NCI-H446 (cell line): ENCODE data around the gene GSC2.
A peak's percentile ranks its signal among the peaks of the same experiment; 100 is the strongest.

ENCODE experiments used
- DNase-seq, 2 experiments: peaks; one replicate each; lab custom pipeline; 2025; lab: John Stamatoyannopoulos, UW

GSC2 gene

DNA sequence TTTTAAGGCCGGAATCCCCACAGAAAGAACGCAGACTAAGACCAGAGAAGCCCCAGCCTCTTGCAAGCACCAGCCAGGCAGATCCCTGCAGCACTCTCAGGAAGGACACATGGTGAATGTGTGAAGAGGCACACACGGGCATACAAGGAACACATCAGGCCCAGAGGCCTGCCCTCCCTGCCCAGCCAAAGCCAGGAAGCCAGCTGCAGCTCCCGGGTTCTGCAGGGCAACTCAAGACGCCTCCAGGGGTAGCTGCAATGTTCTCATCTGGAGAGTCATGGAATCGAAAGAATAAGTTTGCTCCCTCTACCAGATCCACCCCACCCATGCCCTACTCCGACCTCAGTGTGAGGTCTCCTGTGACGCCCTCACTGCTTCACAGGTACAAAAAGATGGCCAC lies 30.1 kb downstream of the GSC2 start:
- DNase-seq, result no peak

DNA sequence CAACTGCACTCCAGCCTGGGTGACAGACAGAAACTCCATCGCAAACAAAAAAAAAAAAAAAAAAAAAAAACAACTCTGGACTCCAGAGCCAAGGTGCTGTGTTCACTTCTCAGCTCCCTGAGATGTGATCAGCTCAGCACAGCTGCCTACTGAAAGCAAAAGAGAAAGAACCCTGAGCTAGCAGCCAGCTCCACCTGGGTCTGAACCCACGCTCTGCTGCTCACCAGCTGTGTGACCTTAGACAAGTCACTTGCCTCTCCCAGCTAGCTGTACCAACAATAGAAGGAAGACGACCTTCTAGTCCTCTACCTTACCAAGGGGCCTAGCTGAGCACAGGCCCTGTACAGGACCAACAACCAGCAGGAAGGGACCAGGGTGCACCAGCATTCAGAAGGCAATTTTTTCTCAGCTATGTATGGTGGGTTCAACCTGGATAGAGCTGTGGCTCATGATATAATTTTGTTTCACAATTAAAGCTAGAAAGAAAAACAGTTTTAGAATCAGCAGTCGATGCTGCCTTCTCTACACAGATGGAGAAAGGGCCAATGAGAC lies 31.7 kb downstream of the GSC2 start:
- no peak for DNase-seq

GRCh38 chr22:19117111-19117512 lies 33.0 kb downstream of the GSC2 start:
- no peak for DNase-seq

DNA sequence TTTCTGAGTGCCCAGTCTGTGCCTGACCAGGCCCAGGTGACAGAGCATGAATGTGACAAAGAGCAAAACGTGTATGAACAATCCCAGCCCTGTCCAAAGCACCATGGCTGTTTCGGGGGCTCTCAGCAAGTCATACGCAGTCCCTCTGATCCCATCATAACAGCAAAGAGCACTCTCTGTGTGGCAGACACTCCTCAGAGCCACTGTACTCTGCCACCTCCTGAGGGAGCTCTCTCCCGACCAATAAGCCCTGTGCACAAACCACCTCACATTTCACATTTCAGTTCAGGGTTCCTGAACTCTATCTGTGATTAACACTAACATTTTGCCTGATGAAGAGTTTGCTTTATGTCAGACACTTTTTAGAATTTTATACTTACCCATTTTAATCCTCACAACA lies 34.5 kb downstream of the GSC2 start:
- DNase-seq, result no peak

DNA sequence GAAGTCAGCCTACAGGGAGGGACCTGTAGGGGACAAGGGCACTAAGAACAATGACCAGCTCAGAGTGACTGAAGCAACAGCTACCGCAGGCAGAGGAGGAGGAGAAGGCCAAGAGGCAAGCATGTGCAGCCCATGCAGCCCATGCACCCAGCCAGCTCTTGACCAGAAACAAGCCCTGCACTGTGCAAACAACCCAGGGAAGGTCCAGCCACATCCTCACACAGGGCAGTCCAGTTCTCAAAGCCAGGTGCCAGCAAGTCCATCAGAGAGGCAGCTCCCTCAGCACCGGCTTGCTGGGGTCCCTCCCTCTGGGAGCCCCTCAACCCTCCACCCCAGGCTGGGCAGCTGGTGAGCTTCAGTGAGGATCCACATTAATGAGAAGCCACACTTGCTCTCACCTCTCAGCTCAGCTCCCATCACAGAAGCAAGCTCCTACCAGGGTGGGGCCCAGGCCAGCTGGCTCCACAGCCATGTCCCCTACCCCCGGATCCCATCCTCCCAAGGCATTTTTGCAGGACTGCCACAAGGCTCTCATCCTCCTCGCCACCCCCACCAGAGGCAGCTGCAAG lies 35.0 kb downstream of the GSC2 start:
- DNase-seq, result no peak

GRCh38 chr22:19113429-19113828 lies 36.7 kb downstream of the GSC2 start:
- DNase-seq, result no peak

DNA sequence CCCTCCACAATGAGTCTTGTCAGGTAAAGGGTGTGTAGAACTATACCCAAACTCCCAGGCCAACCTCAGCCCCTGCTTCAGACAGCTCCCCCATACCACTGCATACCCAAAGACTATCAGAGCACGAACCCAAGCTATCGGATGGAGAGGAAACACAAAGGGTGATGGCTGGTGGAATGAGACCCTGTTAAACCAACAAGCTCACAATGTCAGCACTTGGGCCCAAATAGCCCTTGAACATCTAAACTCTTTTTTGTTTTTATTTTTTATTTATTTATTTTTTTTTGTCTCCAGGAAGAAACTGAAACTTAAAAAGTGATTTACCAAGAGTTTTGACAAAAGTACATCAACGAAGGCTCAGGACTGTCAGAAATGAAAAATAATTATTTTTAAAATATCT lies 38.5 kb downstream of the GSC2 start:
- DNase-seq, result no peak

DNA sequence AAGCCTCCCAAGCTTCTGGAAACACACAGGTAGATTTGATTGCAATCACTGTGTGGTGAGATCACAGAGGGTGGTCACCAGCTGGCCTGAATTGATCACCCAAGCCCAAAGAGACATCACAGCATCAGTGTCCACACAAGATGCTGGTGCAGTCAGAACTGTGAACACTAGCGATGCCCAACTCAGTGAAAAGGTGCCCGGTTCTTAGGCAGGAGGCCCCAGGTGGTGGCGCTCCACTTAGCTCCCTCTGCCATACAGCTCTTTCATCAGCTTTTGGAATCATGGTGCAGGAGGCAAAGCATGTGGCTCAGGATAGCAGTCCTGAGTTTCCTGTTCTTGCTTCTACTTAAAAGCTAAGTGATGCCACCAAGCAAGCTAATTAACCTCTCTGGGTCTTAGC lies 39.0 kb downstream of the GSC2 start:
- no peak for DNase-seq

DNA sequence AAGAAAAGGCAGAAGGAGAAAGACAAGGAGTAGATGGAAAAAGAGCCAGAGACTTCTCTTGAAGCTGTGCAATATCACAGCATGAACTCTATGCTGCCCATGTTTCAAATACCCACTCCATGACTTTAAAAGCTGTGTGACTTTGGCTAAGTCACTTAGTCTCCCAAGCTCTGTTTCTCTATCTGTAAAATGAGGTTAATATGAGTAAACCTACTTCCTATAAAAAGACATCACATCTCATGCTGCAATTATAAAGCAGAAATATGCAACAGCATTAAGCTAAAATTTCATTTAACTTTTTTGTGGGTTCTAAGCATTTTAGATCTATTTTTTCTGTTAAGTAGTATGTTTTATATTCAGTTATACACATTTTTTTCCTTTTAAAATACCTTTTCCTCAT lies 39.4 kb downstream of the GSC2 start:
- DNase-seq, result no peak

- no peak for DNase-seq
These were observed 40.0 kb downstream of the GSC2 start for GRCh38 chr22:19110064-19110458.

DNA sequence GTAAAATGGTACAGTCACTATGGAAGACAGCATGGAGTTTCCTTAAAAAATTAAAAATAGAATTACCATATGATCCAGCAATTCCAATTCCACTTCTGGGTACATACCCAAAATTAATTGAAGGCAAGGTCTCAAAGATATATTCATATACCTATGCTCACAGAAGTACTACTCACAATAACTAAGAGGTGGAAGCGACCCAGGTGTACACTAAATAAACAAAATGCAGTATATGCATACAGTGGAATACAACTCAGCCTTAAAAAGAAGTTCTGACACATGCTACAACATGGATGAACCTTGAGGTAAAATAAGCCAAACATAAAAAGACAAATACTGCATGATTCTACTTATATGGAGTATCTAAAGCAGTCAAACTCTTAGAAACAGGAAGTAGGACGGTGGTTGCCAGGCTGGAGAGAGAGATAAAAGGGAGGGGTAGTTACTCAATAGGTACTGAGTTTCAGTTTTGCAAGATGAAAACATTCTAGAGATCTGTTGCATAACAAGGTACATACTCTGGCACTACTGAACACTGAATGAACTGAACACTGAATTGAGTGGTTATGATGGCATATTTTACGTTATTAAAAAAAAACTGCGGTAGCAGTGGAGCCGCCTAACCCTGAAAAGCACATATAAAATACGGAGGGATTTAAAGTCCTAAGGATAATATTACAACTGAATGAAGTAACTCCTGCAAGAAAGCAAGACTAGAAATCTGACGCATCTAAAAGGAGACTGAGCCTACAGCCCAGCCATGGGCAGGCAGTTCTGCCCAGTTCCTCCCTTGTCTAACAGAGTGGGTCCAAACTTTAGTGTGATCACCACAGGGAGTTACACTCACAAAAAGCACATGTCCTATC lies 40.7 kb downstream of the GSC2 start:
- DNase-seq, result no peak

DNA sequence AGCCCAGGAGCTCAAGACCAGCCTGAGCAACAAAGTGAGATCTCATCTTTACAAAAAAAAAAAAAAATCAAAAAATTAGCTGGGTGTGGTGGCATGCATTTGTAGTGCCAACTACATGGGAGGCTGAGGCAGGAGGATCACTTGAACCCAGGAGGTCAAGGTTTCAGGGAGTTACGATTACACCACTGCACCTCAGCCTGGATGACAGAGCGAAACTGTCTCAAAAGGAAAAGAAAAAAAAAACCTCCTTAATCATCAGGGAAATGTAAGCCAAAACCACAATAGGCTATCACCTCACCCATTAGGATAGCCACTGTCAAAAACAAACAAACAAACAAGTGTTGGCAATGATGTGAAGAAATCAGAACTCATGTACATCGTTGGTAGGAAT lies 41.3 kb downstream of the GSC2 start:
- DNase-seq, result no peak

DNA sequence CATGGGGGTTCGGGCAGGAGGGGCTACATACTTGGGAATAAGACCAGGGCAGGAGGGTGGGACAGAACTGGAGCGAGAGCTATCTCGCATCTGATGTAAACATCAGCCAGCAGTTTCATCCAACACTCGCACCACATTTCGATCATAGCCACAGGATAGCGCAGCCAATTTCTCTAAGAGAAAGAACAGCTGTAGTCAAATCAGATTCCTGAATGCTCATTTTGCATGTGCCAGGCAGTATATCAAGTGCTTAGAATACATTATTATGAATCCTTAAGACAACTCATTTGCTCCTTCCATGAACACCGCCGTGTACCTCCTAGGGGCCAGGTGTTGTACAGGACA lies 42.4 kb downstream of the GSC2 start:
- DNase-seq, result no peak

GRCh38 chr22:19106886-19107729 lies 43.0 kb downstream of the GSC2 start:
- DNase-seq, result no peak

DNA sequence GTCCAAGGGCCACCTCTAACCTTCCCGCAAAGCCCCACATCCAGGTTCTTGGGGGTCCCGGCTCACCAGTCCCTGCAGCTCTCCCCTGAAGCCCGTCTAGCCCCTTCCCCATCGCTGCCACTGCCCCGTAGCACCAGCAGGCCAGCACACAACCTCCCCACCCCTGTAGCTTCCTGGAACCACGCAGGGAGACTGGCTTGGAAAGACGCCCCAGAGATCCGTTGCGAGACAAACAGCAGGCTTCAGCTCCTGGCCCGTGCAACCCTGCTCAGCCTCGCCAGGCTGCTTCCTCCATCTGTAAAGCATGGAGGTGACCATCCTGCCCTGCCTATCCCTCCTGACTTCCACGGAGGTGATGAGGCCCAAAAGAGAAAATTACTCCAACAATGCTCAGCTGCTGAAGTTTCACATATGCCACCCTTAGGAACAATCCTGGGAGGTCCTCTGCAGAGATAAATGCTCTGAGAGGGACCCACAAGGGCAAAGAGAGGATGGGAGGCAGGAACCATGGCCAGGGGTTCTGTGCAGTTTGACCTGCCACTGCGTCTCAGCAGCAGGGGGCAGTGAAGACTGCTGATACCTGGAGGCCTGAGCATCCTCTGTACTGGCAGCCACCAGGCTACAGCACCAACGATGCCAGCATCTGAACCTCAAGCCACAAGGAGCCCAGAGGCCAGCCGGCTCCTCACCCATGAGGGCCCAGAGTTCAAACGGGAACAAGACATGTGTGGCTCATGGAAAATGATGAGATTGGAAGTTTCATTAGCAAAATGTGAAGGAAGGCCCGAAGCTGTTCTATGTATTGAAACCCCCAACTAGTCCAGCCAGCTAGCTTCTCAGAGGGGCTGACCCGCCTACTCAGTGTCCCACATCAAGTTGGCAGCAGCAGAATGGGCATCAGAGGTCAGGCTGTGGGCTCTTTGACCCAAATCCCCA lies 44.0 kb downstream of the GSC2 start:
- peak in 1 of 2 experiments; percentile 44 for DNase-seq

DNA sequence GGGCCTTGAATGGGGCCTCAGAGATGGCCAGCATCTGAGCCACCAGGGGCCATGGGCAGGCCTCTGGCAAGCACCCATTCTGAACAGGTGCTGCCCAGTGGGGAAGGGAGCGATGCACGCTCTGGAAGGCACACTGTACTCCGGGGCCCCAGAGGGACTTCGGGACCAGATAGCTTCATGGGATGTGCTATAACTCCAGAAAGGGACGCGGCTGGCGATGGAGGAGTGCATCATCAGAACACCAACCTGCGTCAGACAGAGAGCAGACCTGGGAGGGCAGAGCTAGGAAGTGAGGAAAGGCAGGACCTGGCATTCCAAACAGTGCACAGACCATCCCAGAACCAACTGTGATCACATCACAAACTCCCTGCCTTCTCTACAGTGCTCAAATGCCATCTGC lies 44.6 kb downstream of the GSC2 start:
- DNase-seq, result no peak

- DNase-seq, result no peak
These were observed 45.9 kb downstream of the GSC2 start for GRCh38 chr22:19103880-19104821.

DNA sequence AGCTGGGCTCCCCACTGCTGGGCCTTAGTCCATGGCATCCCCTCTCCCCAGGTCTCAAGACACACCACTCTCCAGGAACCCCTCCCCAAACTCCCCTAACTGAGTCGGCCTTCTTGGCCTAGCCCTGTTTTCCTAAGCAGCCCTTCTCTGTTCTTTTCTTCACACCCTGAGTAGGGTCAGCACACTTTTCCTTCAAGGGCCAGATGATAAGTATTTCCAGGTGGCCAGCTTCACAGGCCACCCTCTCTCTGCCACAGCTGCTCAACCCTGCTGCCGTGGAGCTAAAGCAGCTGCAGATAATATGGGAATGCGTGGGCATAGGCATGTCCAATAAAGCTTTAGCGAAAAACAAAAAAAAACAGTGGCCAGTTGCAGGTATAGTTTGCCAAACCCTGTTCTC lies 51.9 kb downstream of the GSC2 start:
- DNase-seq, result no peak

DNA sequence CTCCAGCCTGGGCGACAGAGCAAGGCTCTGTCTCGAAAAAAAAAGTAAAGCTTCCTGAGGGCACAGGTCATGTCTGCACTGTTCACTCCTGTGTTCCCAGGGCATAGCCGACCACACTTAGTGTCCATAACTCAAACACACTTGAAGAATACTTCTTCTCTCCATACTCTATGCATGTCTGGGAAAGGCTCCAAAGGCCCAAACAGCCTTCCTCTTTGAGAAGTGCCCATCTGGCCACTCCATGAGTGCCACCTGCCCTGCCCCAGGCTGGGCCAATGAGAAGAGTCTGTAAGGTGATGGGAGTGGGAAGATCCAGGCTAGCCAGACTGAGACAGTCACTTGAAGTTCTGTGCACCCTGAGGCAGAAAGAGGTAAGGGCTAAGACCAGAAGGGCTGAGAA lies 52.6 kb downstream of the GSC2 start:
- DNase-seq, result peak; percentile 17 to 71
